Neural progenitor cell (in vitro differentiated cells): ENCODE results near the gene HADHB.
"Not testable (repeated sequence)": the region's sequence is repeated elsewhere in the genome, so short reads cannot be mapped to it uniquely, and the experiment has no call there.

Source experiments
- EZH2phosphoT487 ChIP-seq: fragments of 200-600 bp; sonication (generic); IDR thresholded peaks from 2 replicates; pipeline ENCODE4 v1.6.1; 2017; ENCODE audit warnings: antibody characterized with exemption
- TF ChIP-seq, protein P1 (sequence below): fragments of 200-600 bp; sonication (generic); IDR thresholded peaks from 2 replicates; pipeline ENCODE4 v1.5.1; 2017; ENCODE audit warnings: antibody characterized with exemption, mild to moderate bottlenecking

DNA sequence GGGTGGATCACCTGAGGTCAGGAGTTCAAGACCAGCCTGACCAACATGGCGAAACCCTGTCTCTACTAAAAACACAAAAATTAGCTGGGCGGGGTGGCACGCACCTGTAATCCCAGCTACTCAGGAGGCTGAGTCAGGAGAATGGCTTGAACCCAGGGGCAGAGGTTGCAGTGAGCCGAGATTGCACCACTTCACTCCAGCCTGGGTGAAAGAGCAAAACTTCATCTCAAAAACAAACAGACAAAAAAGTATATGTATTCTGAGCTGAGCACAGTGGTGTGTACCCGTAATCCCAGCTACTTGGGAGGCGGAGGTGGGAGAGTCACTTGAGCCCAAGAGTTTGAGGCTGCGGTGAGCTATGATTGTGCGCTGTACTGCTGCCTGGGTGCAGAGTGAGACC, 86.6 kb downstream of the HADHB start:
- not testable (repeated sequence) for TF ChIP-seq EZH2phosphoT487
- TF ChIP-seq, protein P1, sequence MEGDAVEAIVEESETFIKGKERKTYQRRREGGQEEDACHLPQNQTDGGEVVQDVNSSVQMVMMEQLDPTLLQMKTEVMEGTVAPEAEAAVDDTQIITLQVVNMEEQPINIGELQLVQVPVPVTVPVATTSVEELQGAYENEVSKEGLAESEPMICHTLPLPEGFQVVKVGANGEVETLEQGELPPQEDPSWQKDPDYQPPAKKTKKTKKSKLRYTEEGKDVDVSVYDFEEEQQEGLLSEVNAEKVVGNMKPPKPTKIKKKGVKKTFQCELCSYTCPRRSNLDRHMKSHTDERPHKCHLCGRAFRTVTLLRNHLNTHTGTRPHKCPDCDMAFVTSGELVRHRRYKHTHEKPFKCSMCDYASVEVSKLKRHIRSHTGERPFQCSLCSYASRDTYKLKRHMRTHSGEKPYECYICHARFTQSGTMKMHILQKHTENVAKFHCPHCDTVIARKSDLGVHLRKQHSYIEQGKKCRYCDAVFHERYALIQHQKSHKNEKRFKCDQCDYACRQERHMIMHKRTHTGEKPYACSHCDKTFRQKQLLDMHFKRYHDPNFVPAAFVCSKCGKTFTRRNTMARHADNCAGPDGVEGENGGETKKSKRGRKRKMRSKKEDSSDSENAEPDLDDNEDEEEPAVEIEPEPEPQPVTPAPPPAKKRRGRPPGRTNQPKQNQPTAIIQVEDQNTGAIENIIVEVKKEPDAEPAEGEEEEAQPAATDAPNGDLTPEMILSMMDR = not testable (repeated sequence)
